Neural crest cell (in vitro differentiated cells): ENCODE results near the gene BRD3OS. TPM values are rescaled to one million over a fixed set of nuclear protein-coding genes. Genes with fewer than 3 reads are reported as not detected.

Source experiments
- DNase-seq: peaks from one replicate; pipeline ENCODE4 v3.0.0; 2021; ENCODE audit warnings: low read depth, mixed read lengths, low spot score
- H3K27ac Mint-ChIP-seq: one replicate; pipeline ENCODE4 v1.8.0; 2021; ENCODE audit warnings: mild to moderate bottlenecking, mixed read lengths; ENCODE audit not compliant: unreplicated experiment
- H3K27me3 Mint-ChIP-seq: 2 replicates; pipeline ENCODE4 v1.8.0; 2021; ENCODE audit warnings: low read depth, mild to moderate bottlenecking, mixed read lengths
- H3K36me3 Mint-ChIP-seq: 2 replicates; pipeline ENCODE4 v1.8.0; 2021; ENCODE audit warnings: low read depth, mild to moderate bottlenecking, mixed read lengths
- H3K4me1 Mint-ChIP-seq: 2 replicates; pipeline ENCODE4 v1.8.0; 2021; ENCODE audit warnings: mixed read lengths
- H3K4me3 Mint-ChIP-seq: one replicate; pipeline ENCODE4 v1.8.0; 2021; ENCODE audit warnings: mild to moderate bottlenecking, mixed read lengths
- H3K9me3 Mint-ChIP-seq: 2 replicates; pipeline ENCODE4 v1.8.0; 2021; ENCODE audit warnings: mixed read lengths
- total RNA-seq: library from RNA; stranded (reverse); gene quantifications from 2 replicates; pipeline ENCODE4 v1.2.1, GENCODE V29; 2021
- TF ChIP-seq, protein P1 (sequence below): fragments of 200-600 bp; sonication (generic); conservative IDR thresholded peaks from 2 replicates; pipeline ENCODE4 v1.5.0; 2021; ENCODE audit warnings: antibody characterized with exemption, mild to moderate bottlenecking

Gene BRD3OS
- total RNA-seq, 1 donor from 2014 or later = 30.7 TPM

- Mint-ChIP-seq H3K4me1 (peaks cover 9% of the 10 kb centered on the region), H3K27ac (no peak overlapping the region), H3K9me3 (peaks cover 6% of the 10 kb centered on the region), H3K36me3 (peaks cover 38% of the 10 kb centered on the region), H3K4me3 (no peak overlapping the region), H3K27me3 (no peaks in the 10 kb centered on the region)
- TF ChIP-seq, protein P1, sequence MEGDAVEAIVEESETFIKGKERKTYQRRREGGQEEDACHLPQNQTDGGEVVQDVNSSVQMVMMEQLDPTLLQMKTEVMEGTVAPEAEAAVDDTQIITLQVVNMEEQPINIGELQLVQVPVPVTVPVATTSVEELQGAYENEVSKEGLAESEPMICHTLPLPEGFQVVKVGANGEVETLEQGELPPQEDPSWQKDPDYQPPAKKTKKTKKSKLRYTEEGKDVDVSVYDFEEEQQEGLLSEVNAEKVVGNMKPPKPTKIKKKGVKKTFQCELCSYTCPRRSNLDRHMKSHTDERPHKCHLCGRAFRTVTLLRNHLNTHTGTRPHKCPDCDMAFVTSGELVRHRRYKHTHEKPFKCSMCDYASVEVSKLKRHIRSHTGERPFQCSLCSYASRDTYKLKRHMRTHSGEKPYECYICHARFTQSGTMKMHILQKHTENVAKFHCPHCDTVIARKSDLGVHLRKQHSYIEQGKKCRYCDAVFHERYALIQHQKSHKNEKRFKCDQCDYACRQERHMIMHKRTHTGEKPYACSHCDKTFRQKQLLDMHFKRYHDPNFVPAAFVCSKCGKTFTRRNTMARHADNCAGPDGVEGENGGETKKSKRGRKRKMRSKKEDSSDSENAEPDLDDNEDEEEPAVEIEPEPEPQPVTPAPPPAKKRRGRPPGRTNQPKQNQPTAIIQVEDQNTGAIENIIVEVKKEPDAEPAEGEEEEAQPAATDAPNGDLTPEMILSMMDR = no peak
- DNase-seq = no peak
These were observed 9.1 kb downstream of the BRD3OS start for GRCh38 chr9:134034215-134035040.

DNA sequence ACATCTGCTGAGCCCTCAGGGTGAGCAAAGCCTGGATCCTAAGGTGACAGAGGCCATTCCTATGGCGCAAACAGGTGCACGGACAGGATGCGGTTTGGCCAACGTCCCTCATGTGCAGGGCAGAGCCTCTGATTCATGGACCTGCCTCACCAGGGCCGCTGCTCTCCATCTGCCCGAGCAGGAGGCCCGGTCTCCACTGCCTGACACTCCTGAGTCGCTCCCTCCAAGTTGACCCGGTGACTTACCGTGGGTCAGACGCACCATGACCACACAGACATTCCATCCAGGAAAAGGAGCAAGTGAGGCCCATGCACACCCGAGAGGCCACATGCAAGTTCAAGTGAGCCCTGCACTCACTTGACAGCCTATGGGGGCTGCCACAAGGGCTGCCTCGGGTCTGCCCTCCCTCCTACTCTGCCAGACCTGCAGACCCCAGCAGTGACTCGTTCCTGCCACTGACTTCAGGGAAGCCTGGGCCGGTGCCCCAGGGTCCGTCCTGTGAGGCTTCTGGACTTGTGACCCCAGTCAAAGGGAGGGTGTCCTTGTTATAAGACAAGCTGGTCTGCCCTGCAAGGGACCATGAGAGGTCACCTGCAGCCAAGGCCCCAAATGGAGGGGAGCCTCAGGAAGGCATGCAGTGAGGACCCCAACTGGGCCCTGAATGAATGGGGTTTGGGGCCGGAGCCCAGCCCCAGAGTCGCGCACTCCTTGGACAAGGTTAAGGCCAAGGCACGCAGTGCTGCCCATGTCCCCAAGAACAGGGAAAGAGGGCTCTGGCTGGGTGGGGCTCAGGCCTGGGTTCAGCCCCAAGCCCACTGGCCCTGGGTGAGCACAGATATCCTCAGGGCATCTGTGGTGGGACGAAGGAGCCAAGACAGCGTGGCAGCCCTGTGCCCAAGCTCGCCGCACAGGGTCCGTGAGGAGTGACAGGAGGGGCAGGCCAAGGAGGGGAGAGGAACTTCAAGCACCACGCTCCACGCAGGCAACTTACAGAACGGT lies 10.1 kb downstream of the BRD3OS start:
- TF ChIP-seq, protein P1 = no peak
- Mint-ChIP-seq H3K4me1 (peaks cover 8% of the 10 kb centered on the region), H3K36me3 (peaks cover 48% of the 10 kb centered on the region), H3K27ac (no peak overlapping the region), H3K4me3 (no peak overlapping the region), H3K9me3 (peaks cover 6% of the 10 kb centered on the region), H3K27me3 (no peaks in the 10 kb centered on the region)
- DNase-seq = no peak

DNA sequence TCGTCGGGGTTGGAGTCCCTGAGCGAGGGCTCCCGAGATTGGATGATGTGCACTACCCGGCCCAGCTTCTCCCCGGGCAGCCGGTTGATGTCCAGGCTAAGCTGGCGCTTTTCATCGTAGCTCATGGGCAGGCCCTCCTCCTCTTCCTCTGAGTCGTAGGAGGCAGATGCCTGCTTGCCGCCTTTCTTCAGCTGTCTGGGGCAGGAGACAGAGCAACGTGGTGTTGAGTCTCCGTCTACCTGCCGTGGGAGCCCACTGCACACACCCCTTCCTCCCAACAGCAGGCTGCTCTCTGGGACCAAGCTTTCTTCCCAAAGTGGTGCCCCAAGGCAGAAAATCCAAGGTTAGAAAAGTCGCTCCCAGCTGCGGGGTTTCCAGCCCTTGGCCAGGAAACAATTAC lies 10.8 kb downstream of the BRD3OS start:
- Mint-ChIP-seq H3K27me3 (no peaks in the 10 kb centered on the region), H3K4me3 (no peak overlapping the region), H3K4me1 (peaks cover under 1% of the 10 kb centered on the region), H3K27ac (no peak overlapping the region), H3K9me3 (peaks cover 6% of the 10 kb centered on the region), H3K36me3 (peaks cover 49% of the 10 kb centered on the region)
- TF ChIP-seq, protein P1 = no peak
- DNase-seq = no peak

- peaks cover 6% of the 10 kb centered on the region for H3K9me3 Mint-ChIP-seq
- no peaks in the 10 kb centered on the region for H3K4me1 Mint-ChIP-seq
- H3K27ac Mint-ChIP-seq = no peak overlapping the region
- TF ChIP-seq, protein P1 = no peak
- no peak overlapping the region for H3K4me3 Mint-ChIP-seq
- H3K27me3 Mint-ChIP-seq = no peaks in the 10 kb centered on the region
- no peak for DNase-seq
- H3K36me3 Mint-ChIP-seq = peaks cover 48% of the 10 kb centered on the region
These were observed 12.4 kb downstream of the BRD3OS start for GRCh38 chr9:134037641-134038040.

DNA sequence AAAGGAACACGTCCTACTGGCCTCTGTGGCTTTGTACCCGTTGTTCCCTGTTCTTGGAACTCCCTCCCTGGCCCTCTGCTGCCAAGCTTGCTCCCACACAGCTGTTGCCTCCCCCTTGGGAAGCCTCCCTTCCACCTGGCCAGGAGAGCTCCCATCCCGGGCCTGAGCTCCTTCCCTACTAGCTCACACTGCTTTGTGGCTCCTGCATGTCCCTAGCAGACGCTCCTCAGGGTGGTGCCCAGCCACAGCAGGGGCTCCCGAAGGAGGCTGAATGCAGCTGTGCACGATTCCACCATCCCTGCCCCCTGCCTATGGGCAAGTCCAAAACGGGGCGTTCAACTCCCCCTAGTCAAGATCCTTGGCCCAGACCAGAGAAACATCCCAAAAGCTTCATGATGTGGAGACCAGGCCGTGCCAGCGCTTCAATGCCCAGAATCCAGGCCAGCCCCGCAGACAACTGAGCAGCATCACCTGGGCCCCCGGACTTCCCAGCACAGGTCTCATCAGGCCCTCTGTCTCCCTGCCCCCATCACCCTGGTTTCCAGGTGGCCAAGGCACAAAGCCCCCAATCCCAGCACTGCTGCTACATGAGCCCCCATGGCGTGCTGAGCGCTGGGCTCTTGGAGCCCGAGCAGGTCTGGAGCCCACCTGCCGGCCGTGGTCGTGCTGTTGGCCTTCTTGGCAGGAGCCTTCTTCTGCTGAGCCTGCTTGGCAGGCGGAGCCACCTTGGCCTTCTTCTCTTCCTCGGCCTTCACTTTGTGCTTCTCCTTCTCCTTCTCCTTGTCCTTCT lies 14.3 kb downstream of the BRD3OS start:
- no peak for DNase-seq
- H3K27me3 Mint-ChIP-seq = no peaks in the 10 kb centered on the region
- peaks cover 6% of the 10 kb centered on the region for H3K9me3 Mint-ChIP-seq
- peaks cover 44% of the 10 kb centered on the region for H3K36me3 Mint-ChIP-seq
- H3K4me1 Mint-ChIP-seq = no peaks in the 10 kb centered on the region
- H3K27ac Mint-ChIP-seq = no peak overlapping the region
- TF ChIP-seq, protein P1 = no peak
- H3K4me3 Mint-ChIP-seq = no peak overlapping the region
